ES-I3 (cell line): Measurements from ENCODE around the gene EEA1.
"Not testable (repeated sequence)": the region's sequence is repeated elsewhere in the genome, so short reads cannot be mapped to it uniquely, and the experiment has no call there.

Experiments
- H3K36me3 ChIP-seq: 2 replicates; pipeline ENCODE4 v1.6.1; 2013; ENCODE audit warnings: mild to moderate bottlenecking, low read length, control low read depth, moderate library complexity; ENCODE audit not compliant: insufficient read depth
- H3K4me1 ChIP-seq: 2 replicates; pipeline ENCODE4 v1.6.1; 2013; ENCODE audit warnings: mild to moderate bottlenecking, control low read depth, low read length; ENCODE audit not compliant: insufficient read depth
- H3K9ac ChIP-seq: 2 replicates; pipeline ENCODE4 v1.6.1; 2013; ENCODE audit warnings: low read depth, mild to moderate bottlenecking, low read length, moderate library complexity
- H3K9me3 ChIP-seq: 2 replicates; pipeline ENCODE4 v1.6.1; 2013; ENCODE audit warnings: mild to moderate bottlenecking, low read length, moderate library complexity; ENCODE audit not compliant: control insufficient read depth, insufficient read depth

The EEA1 gene

DNA sequence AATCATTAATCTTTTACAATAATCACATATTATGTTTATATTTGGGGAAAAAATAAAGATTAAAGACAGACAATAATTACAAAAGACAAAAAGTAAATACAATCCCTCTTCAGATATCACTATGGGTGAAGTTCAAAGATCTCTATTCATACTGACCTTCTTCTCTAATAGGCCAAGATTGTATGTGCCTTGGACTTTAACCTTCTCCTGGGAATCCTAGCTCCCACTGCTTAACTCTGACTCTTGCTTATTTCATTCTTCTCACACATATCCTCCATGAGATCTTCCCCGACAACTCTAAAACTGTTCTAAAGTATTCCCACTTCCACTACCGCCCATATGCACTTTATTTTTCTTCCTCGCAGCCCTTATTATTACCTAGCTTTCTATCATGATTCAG lies 83.8 kb downstream of the EEA1 start:
- Histone ChIP-seq H3K9ac (no peak overlapping the region), H3K36me3 (no peaks in the 10 kb centered on the region), H3K4me1 (no peaks in the 10 kb centered on the region)

GRCh38 chr12:92844151-92844763 lies 84.8 kb downstream of the EEA1 start:
- Histone ChIP-seq H3K9ac (no peak overlapping the region), H3K36me3 (no peaks in the 10 kb centered on the region), H3K4me1 (no peaks in the 10 kb centered on the region), H3K9me3 (peaks cover 4% of the 10 kb centered on the region; the same call in 1 of the 2 replicates)

More for the DNA sequence above, 83.8 kb downstream of the EEA1 start:
- peaks cover 4% of the 10 kb centered on the region; the same call in 1 of the 2 replicates for H3K9me3 ChIP-seq

DNA sequence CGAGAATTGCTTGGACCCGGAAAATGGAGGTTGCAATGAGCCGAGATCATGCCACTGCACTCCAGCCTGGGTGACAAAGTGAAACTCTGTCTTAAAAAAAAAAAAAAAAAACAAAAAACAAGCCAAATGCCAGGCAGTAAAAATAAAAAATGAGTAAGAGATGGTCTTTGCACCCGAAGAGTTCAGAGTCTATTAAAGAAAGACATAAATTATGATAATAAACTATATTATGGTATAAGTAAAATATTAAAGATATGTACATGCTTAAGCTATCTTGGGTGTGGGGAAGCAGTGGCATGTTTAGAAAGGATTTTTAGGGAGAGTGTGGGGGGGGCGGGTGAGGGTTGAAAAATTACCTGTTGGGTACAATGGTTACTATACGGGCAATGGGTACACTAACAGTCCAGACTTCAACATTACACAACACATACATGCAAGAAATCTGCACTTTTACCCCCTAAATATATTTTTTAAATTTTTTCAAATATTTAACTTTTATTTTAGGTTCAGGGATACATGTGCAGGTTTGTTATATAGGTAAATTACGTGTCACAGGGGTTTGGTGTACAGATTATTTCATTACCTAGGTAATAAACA lies 99.3 kb downstream of the EEA1 start:
- Histone ChIP-seq H3K4me1 (no peaks in the 10 kb centered on the region), H3K9ac (no peak overlapping the region), H3K36me3 (peaks cover 3% of the 10 kb centered on the region; the same call in 1 of the 2 replicates), H3K9me3 (no peaks in the 10 kb centered on the region)

DNA sequence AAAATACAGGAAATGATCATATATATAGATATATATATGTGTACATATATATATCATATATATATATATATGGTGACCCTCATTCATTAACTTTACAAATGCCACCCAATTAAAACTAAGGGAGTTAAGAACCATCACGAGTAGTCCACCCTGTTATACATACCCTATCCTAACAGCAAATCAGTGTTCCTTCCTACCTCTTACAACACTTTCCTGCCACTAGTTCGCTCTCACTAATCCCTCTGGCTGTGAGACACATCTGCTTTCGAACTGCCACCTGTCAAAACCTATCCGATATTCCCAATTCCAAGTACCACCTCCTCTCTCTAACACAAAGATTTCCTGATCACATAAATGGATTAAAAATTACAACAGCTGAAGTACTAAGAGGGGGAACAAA lies 100.5 kb downstream of the EEA1 start:
- Histone ChIP-seq H3K9me3 (no peaks in the 10 kb centered on the region), H3K9ac (no peak overlapping the region), H3K36me3 (peaks cover 3% of the 10 kb centered on the region; the same call in 1 of the 2 replicates), H3K4me1 (no peaks in the 10 kb centered on the region)

GRCh38 chr12:92827836-92828431 lies 101.2 kb downstream of the EEA1 start:
- no peaks in the 10 kb centered on the region for H3K9me3 ChIP-seq
- H3K36me3 ChIP-seq = peaks cover 3% of the 10 kb centered on the region; the same call in 1 of the 2 replicates

DNA sequence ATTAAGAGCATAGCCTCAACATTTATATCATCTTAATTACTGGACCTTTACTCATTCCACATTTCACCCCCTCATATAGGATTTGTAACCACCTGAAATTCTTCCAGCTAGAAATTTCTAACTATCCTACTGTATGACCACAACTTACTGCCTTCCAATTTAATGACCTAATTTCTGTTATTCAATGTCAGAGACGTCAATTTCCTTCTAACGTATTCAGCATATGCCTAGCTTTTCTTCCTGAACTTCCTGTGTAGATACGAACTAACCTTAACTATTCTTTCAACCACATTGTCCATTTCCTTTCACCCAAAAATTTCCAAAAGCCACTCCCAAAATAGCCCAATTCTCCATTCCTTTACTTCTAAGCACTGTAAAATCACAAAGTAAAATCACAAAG lies 108.0 kb downstream of the EEA1 start:
- H3K9ac ChIP-seq = no peak overlapping the region
- H3K4me1 ChIP-seq = no peaks in the 10 kb centered on the region

More at GRCh38 chr12:92827836-92828431, 101.2 kb downstream of the EEA1 start:
- no peak overlapping the region for H3K9ac ChIP-seq
- H3K4me1 ChIP-seq = no peaks in the 10 kb centered on the region

GRCh38 chr12:92814584-92814983 lies 114.5 kb downstream of the EEA1 start:
- no peaks in the 10 kb centered on the region for H3K9me3 ChIP-seq
- no peaks in the 10 kb centered on the region for H3K4me1 ChIP-seq
- no peaks in the 10 kb centered on the region for H3K36me3 ChIP-seq
- H3K9ac ChIP-seq = no peak overlapping the region

More for the DNA sequence above, 108.0 kb downstream of the EEA1 start:
- Histone ChIP-seq H3K36me3 (no peaks in the 10 kb centered on the region), H3K9me3 (no peaks in the 10 kb centered on the region)

GRCh38 chr12:92810370-92810769 lies 118.7 kb downstream of the EEA1 start:
- no peaks in the 10 kb centered on the region for H3K36me3 ChIP-seq
- H3K4me1 ChIP-seq = no peaks in the 10 kb centered on the region
- no peak overlapping the region for H3K9ac ChIP-seq

GRCh38 chr12:92803903-92804302 lies 125.2 kb downstream of the EEA1 start:
- Histone ChIP-seq H3K9me3 (no peaks in the 10 kb centered on the region), H3K9ac (no peak overlapping the region), H3K4me1 (no peaks in the 10 kb centered on the region), H3K36me3 (no peaks in the 10 kb centered on the region)

More at GRCh38 chr12:92810370-92810769, 118.7 kb downstream of the EEA1 start:
- H3K9me3 ChIP-seq = no peaks in the 10 kb centered on the region

DNA sequence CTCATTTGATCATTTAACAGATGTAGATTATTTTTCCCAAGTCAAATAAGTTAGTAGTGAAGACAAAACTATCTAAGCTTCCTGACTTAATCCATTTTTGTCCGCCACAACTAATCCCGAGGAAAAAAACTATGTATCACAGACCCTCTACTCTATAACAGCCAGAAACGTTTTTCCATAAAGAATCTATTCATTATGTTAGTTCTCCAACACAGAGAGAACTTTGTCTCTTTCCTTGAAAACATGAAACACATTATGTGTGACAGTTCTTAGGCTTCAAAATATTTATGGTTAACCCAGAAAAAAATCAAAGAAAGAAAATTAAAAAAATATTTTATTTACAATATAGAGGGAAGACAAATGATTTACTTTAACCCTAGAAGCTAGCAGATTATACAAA lies 126.2 kb downstream of the EEA1 start:
- H3K36me3 ChIP-seq = no peaks in the 10 kb centered on the region

DNA sequence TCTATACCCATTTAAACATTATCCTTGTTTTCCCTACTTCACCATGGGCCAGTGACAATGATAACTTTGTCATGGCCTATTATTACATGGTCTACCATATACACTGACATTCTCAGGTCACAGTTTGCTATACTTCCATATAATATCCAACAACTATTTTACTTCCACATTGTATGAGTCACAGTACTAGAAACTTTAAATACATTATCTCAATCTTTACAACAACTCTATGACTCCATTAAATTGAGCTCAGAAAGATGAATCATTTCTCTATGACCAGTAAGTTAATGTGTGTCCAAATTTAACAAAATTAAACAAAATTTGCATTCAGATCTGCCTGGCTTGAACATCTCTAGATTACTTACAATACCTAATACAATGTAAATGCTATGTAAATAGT lies 132.4 kb downstream of the EEA1 start:
- H3K4me1 ChIP-seq = no peaks in the 10 kb centered on the region
- no peak overlapping the region for H3K9ac ChIP-seq
- no peaks in the 10 kb centered on the region for H3K9me3 ChIP-seq
- H3K36me3 ChIP-seq = no peaks in the 10 kb centered on the region

More for the DNA sequence above, 126.2 kb downstream of the EEA1 start:
- H3K9ac ChIP-seq = no peak overlapping the region
- no peaks in the 10 kb centered on the region for H3K4me1 ChIP-seq
- H3K9me3 ChIP-seq = no peaks in the 10 kb centered on the region

DNA sequence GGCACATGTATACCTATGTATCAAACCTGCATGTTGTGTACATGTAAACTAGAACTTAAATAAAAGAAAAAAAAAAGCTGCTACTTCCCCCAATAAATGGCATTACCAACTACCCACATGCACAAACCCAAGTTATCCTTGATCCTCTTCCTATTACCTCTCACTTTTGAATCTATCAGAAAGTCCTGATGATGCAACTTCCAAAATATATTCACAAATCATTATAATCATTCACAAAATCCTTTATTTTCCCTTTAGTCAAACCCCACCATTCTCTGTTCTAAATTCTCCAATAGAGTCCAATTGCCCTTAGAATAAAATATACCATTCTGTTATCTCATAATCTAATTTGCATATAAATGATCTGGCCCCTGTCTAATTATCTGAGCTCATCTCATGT lies 134.3 kb downstream of the EEA1 start:
- no peak overlapping the region for H3K9ac ChIP-seq
- H3K9me3 ChIP-seq = no peaks in the 10 kb centered on the region
- H3K36me3 ChIP-seq = no peaks in the 10 kb centered on the region
- no peaks in the 10 kb centered on the region for H3K4me1 ChIP-seq

- H3K9ac ChIP-seq, H3K9me3 ChIP-seq, H3K36me3 ChIP-seq, H3K4me1 ChIP-seq: not testable (repeated sequence)
Observed at GRCh38 chr12:92794356-92794755, 134.7 kb downstream of the EEA1 start.

DNA sequence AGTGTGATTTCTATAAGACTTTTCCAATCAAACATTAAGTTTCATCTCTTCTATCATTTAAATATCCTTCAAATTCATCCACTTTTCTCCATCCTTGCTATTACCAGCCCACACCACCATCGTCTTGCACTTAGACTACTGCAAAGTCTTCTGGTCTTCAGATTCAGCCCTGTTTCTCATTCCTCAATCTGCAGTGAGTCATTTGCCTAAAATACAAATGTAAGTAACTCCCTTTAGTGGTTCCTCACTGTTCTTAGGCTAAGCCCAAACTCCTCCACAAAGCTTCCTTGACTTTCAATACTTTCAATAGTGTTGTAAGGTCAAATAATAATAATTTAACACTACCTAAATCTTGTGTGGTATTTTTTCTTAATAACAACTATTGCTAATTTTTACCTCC lies 143.1 kb downstream of the EEA1 start:
- H3K36me3 ChIP-seq = no peaks in the 10 kb centered on the region
- H3K9me3 ChIP-seq = no peaks in the 10 kb centered on the region
- no peaks in the 10 kb centered on the region for H3K4me1 ChIP-seq
- H3K9ac ChIP-seq = no peak overlapping the region

DNA sequence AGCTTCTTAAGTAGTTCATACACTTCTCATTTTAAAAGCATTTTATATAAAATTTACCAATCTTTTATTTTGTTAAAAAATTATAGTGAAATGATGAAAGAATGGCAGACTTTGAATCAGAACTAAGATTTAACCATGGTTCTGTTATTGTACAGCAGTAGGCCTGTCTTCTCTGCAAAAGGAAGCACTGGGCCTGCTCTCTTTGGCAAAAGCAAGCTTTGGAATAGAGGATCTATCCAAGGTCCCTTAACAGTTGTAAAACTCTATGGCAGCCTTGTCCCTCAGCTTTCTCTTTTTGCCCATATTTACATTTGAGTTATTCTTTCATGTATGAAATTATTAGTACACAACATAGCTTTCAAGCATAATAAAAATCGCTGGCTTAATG lies 143.5 kb downstream of the EEA1 start:
- Histone ChIP-seq H3K9ac (no peak overlapping the region), H3K4me1 (no peaks in the 10 kb centered on the region), H3K36me3 (no peaks in the 10 kb centered on the region), H3K9me3 (no peaks in the 10 kb centered on the region)
